Stomach (tissue), 9 donors: ENCODE results near the gene RAC3. TPM values are rescaled to one million over a fixed set of nuclear protein-coding genes. Genes with fewer than 3 reads are reported as not detected.
A peak's percentile ranks its signal among the peaks of the same experiment; 100 is the strongest.

Source experiments
- DNase-seq, 2 donors: peaks; one replicate each; pipeline versions ENCODE4 v3.0.0 to v3.0.0-alpha.2; 2013 to 2019
- H3K27ac ChIP-seq, 5 donors: fragments of 200-600 bp in 4 of 5; sonication (generic) in 4 of 5; one replicate each; pipeline ENCODE4 v1.5.1; 2013 to 2019; ENCODE audit warnings: mild to moderate bottlenecking in 1 of 5, moderate library complexity in 1 of 5
- H3K27me3 ChIP-seq, 3 donors: fragments of 200-600 bp; sonication (generic); one replicate each; pipeline ENCODE4 v1.5.1; 2017 to 2019; ENCODE audit warnings: mixed run types in 1 of 3
- H3K36me3 ChIP-seq, 4 donors: fragments of 200-600 bp; sonication (generic); 1 replicate in 3 of 4; 2 replicates in 1 of 4; pipeline ENCODE4 v1.5.1; 2016 to 2019
- H3K4me1 ChIP-seq, 4 donors: fragments of 200-600 bp; sonication (generic); one replicate each; pipeline ENCODE4 v1.5.1; 2016 to 2019
- H3K4me3 ChIP-seq, 4 donors: fragments of 200-600 bp; sonication (generic) in 3 of 4; one replicate each; pipeline ENCODE4 v1.5.1; 2016 to 2019; ENCODE audit warnings: mild to moderate bottlenecking in 1 of 4
- H3K9me3 ChIP-seq, 4 donors: fragments of 200-600 bp; sonication (generic); one replicate each; pipeline ENCODE4 v1.5.1; 2016 to 2019
- EP300 ChIP-seq: sonication (generic); formaldehyde crosslinking; IDR thresholded peaks from one replicate; pipeline ENCODE4 v1.6.1; 2017; ENCODE audit warnings: antibody characterized with exemption
- POLR2A ChIP-seq, 4 donors: fragments of 450-650 bp; IDR thresholded peaks; one replicate each; pipeline ENCODE4 v1.6.1; 2016; ENCODE audit warnings: antibody characterized with exemption in 4 of 4, control low read depth in 2 of 4, mild to moderate bottlenecking in 1 of 4, moderate library complexity in 1 of 4
- POLR2AphosphoS5 ChIP-seq, 3 donors: sonication (generic); formaldehyde crosslinking; IDR thresholded peaks; one replicate each; pipeline ENCODE4 v1.6.1; 2016; ENCODE audit warnings: antibody characterized with exemption in 3 of 3
- WGBS, 5 donors: extraction: QIAGEN DNeasy Blood & Tissue Kit in 3 of 5; methylation state at CpG; one replicate each; pipeline versions ENCODE4 v1.1.5 to v1.1.7; 2013 to 2018; 5-methylcytosine and 5-hydroxymethylcytosine counted together
- intact Hi-C: fragments of 100-400 bp; cut with DNase I; formaldehyde crosslinking; loops from one replicate; pipeline ENCODE4 v1.15.1; 2023; ENCODE audit warnings: low total_unique reads
- polyA plus RNA-seq, 3 donors: library from polyadenylated mRNA; stranded (reverse); fragments of 200-250 nt; gene quantifications; one replicate each; pipeline ENCODE4 v1.2.3, GENCODE V29; 2013
- total RNA-seq, 5 donors: library from RNA; depleted of rRNA; stranded (reverse); fragments of >200 nt; gene quantifications; one replicate each; pipeline versions ENCODE4 v1.1.0 to v1.2.3, GENCODE V29; 2014 to 2016
- TF ChIP-seq, protein P1 (sequence below), 7 experiments: fragments of 450-650 bp in 4 of 7; fragments of 200-600 bp in 3 of 7; sonication (generic) in 3 of 7; IDR thresholded peaks; one replicate each; pipeline ENCODE4 v1.5.1; 2016 to 2019; ENCODE audit warnings: antibody characterized with exemption in 7 of 7, control low read depth in 2 of 7, mild to moderate bottlenecking in 1 of 7
- donor health status: healthy with polysubstance abuse.
- donor health status: Bipolar disorder and iron deficiency.
- donor health status: healthy.

Gene RAC3
- total and polyA plus RNA-seq, 8 donors: 1.2 to 24.8 (median 11.6) TPM; not detected in 1

DNA sequence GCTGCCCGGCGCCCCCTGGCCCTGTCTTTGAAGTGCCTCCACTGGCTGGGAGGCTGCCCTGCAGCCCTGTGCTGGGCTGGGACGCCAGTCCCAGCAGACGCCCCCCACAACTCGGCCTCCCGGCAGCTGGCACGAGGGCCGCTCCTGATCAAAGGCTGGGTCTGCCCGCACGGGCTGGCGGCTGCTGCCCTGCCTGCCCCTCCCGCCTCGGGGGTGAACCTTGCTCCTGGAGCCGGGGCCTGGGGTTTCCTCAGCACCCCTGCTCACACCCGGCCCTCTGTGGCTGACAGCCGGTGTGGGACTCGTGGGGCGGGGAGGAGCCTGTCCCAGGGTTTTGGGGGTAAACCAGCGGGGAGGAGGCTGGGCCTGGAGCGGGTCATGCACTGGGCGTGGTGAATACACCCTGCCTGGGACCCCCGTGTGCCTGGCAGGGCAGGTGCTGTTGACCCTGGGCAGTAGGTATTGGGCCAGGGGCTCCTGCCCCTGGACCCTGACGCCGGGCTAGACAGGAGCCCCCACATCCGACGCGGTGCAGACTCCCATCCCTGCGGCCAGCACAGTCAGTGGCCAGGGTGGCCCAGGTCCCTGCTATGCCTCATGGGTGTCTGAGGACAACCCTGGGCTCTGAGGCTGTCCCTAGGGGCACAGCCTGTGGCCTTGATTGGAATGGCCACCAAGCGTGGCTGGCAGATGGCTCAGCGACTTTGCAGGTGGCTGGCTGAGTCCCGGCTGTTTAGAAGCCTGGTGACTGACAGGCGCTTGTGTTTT lies 30.5 kb upstream of the RAC3 start:
- H3K36me3 ChIP-seq: peaks cover 0 to 22% (median 12%) of the 10 kb centered on the region in 4 donors
- no peaks in the 10 kb centered on the region for H3K27me3 ChIP-seq
- H3K4me1 ChIP-seq: peaks cover 7 to 32% (median 24%) of the 10 kb centered on the region in 4 donors
- intact Hi-C loops: no loop called here
- H3K4me3 ChIP-seq: no peak overlapping the region
- peak in 1 of 2 donors; percentile 81 for DNase-seq
- TF ChIP-seq, protein P1, sequence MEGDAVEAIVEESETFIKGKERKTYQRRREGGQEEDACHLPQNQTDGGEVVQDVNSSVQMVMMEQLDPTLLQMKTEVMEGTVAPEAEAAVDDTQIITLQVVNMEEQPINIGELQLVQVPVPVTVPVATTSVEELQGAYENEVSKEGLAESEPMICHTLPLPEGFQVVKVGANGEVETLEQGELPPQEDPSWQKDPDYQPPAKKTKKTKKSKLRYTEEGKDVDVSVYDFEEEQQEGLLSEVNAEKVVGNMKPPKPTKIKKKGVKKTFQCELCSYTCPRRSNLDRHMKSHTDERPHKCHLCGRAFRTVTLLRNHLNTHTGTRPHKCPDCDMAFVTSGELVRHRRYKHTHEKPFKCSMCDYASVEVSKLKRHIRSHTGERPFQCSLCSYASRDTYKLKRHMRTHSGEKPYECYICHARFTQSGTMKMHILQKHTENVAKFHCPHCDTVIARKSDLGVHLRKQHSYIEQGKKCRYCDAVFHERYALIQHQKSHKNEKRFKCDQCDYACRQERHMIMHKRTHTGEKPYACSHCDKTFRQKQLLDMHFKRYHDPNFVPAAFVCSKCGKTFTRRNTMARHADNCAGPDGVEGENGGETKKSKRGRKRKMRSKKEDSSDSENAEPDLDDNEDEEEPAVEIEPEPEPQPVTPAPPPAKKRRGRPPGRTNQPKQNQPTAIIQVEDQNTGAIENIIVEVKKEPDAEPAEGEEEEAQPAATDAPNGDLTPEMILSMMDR (IDR thresholded peaks at IDR 0.05): no peak
- TF ChIP-seq EP300: no peak
- TF ChIP-seq POLR2A (IDR thresholded peaks at IDR 0.05): no peak
- no peak for TF ChIP-seq POLR2AphosphoS5 (IDR thresholded peaks at IDR 0.05)
- H3K27ac ChIP-seq: peak overlapping the region in 1 of 5 donors; percentile 41
- H3K9me3 ChIP-seq: no peaks in the 10 kb centered on the region
- WGBS, 5 donors: 47 to 87% (median 54%) methylated on average over 11 to 32 of the region's 32 CpGs

DNA sequence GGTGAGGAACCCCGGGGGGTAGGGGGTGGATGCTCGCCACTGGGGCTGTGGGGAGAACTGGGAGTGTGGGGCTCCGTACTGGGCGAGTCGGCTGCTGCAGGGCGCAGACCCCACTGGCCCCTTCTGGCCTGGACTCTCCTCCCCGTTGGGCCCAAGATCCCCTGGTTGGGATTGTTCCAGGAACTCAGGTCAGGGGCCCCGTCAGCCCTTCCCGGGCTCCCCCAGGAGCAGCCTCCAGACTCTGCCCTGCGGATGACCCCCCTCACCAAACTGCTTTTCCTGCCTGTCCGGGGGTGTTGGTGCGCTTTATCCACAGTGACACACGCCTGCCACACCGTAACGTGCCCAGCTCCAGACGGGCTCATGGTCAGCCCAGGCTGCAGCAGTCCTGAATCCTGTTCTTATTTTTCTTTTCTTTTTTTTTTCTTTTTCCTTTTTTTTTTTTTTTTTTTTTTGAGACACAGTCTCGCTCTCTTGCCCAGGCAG lies 29.9 kb upstream of the RAC3 start:
- Histone ChIP-seq H3K27me3 (no peaks in the 10 kb centered on the region), H3K36me3 (peaks cover 0 to 16% (median 6%) of the 10 kb centered on the region in 4 donors), H3K27ac (no peak overlapping the region), H3K4me1 (peaks cover 7 to 38% (median 27%) of the 10 kb centered on the region in 4 donors), H3K4me3 (no peak overlapping the region), H3K9me3 (no peaks in the 10 kb centered on the region)
- no peak for DNase-seq
- TF ChIP-seq EP300: no peak
- TF ChIP-seq, protein P1 (IDR thresholded peaks at IDR 0.05): no peak
- no peak for TF ChIP-seq POLR2A (IDR thresholded peaks at IDR 0.05)
- no peak for TF ChIP-seq POLR2AphosphoS5 (IDR thresholded peaks at IDR 0.05)
- WGBS, 5 donors: 81 to 89% (median 83%) methylated on average over 15 to 17 of the region's 17 CpGs
- intact Hi-C loops: no loop called here

DNA sequence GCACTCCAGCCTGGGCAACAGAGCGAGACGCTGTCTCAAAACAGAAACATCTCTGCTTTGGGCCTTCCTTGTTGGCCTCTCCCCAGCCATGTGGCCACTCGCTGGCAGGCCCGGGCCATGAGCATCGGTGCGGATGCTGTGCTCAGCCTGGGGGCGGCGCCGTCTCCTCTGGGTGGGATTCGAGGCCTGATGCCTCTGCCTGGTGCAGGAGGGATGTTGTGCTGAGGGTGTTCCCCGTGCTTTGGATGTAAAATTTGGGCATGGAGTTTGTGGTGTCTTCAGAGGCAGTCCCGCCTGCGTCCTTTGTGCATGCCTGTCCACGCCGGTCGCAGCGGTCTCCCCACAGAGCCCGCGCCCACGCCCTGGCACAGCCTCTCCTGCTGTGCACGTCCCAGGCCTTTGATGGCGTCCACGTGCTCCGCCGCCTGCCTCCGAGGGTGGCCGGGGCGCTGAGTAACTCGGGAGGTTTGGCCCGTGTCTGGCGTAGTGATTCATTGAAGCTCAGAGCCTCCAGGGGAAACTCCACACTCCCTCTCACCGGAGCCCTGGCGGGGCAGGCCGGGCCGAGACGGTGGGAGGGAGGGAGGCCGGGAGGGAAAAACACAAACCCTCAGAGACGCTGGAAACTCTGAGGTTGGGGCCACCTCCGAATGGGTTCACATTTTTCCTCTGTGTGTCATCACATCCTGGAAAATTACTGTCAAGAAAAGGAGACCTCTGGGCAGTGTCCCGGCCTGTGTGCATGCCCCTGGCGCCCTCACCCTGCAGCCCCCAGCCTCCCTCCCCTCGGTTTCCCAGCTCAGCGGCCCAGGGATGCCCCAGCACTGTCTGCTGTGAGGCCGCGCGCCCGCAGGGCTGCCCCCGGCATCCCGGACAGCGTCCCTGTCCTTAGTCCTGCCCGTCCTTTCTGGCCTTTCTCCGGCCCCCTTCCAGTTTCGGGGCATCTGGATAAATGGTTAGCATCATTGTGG lies 27.8 kb upstream of the RAC3 start:
- peak overlapping the region in 1 of 5 donors; percentile 28 for H3K27ac ChIP-seq
- intact Hi-C loops: no loop called here
- peaks cover 0 to 5% (median 0%) of the 10 kb centered on the region in 4 donors for H3K36me3 ChIP-seq
- peaks cover 7 to 41% (median 28%) of the 10 kb centered on the region in 4 donors for H3K4me1 ChIP-seq
- TF ChIP-seq, protein P1 (IDR thresholded peaks at IDR 0.05): no peak
- TF ChIP-seq POLR2AphosphoS5 (IDR thresholded peaks at IDR 0.05) (peak in 1 of 3 donors; percentile 6), POLR2A (IDR thresholded peaks at IDR 0.05) (no peak)
- DNase-seq: peak in 1 of 2 donors; percentile 59
- WGBS, 5 donors: 71 to 90% (median 77%) methylated on average over 34 to 53 of the region's 53 CpGs
- H3K9me3 ChIP-seq: no peaks in the 10 kb centered on the region
- H3K4me3 ChIP-seq: no peak overlapping the region
- H3K27me3 ChIP-seq: no peaks in the 10 kb centered on the region
